HG03571 (cell line): ENCODE results near the gene UGT8.
A peak's percentile ranks its signal among the peaks of the same experiment; 100 is the strongest.
"Not testable (repeated sequence)": the region's sequence is repeated elsewhere in the genome, so short reads cannot be mapped to it uniquely, and the experiment has no call there.

Experiments
- ATAC-seq: cut with Tn5 transposase; IDR thresholded peaks from one replicate; pipeline ENCODE4 v1.9.1; 2021; ENCODE audit not compliant: unreplicated experiment

Gene UGT8

GRCh38 chr4:114598191-114599121 is at the start of gene UGT8:
TSS of gene UGT8 (plus strand) at chr4:114598807. CDS start at chr4:114622881, 24,074 bp downstream.
- peak; percentile 45 for ATAC-seq

- no peak for ATAC-seq
These were observed 49.0 kb upstream of the UGT8 start for GRCh38 chr4:114549638-114550037.

GRCh38 chr4:114558446-114559020 is 40.1 kb upstream of the UGT8 start:
- no peak for ATAC-seq

- ATAC-seq, result no peak
These were observed 37.0 kb upstream of the UGT8 start for GRCh38 chr4:114561590-114561989.

- no peak for ATAC-seq
These were observed 36.3 kb upstream of the UGT8 start for GRCh38 chr4:114562176-114562904.

- ATAC-seq, result no peak
These were observed 34.9 kb upstream of the UGT8 start for GRCh38 chr4:114563536-114564315.

GRCh38 chr4:114577386-114577785 is 21.2 kb upstream of the UGT8 start:
- no peak for ATAC-seq

- ATAC-seq, result no peak
These were observed 16.0 kb upstream of the UGT8 start for GRCh38 chr4:114582621-114583020.

- ATAC-seq, result no peak
These were observed 10.3 kb upstream of the UGT8 start for GRCh38 chr4:114588305-114588704.

- not testable (repeated sequence) for ATAC-seq
These were observed 8.2 kb upstream of the UGT8 start for GRCh38 chr4:114590360-114590759.

- ATAC-seq, result no peak
These were observed 5.1 kb upstream of the UGT8 start for GRCh38 chr4:114593526-114593925.

- ATAC-seq, result no peak
These were observed 3.4 kb upstream of the UGT8 start for GRCh38 chr4:114595207-114595606.

GRCh38 chr4:114595921-114596320 is 2.7 kb upstream of the UGT8 start:
- ATAC-seq, result no peak

- ATAC-seq, result no peak
These were observed 1.0 kb upstream of the UGT8 start for GRCh38 chr4:114597410-114598115.

GRCh38 chr4:114599231-114599902 is 760 bp downstream of the UGT8 start:
- ATAC-seq, result no peak

- ATAC-seq, result no peak
These were observed 1.4 kb downstream of the UGT8 start for GRCh38 chr4:114599903-114600552.

- no peak for ATAC-seq
These were observed 2.1 kb downstream of the UGT8 start for GRCh38 chr4:114600672-114601071.

- peak; percentile 35 for ATAC-seq
These were observed 2.9 kb downstream of the UGT8 start for GRCh38 chr4:114601304-114602052.
